ENCODE measurements around the gene MPP7.
"Not testable (repeated sequence)": the region's sequence is repeated elsewhere in the genome, so short reads cannot be mapped to it uniquely, and the experiment has no call there.

MPP7 gene

GRCh38 chr10:28302638-28303488 is at the start of gene MPP7:
MPP7 (minus strand) TSS chr10:28303064; CDS start chr10:28238604, 64,460 bp downstream.
- DNase-seq (ENCODE audit: low read depth in 2 of 3, low spot score in 1 of 3), result peak; percentile 93 to 94 (median 93)

GRCh38 chr10:28349892-28350291 is 47.0 kb upstream of the MPP7 start:
- DNase-seq (ENCODE audit: low read depth in 2 of 3, low spot score in 1 of 3), result no peak

GRCh38 chr10:28343987-28344895 is 41.4 kb upstream of the MPP7 start:
- no peak for DNase-seq (ENCODE audit: low read depth in 2 of 3, low spot score in 1 of 3)

- DNase-seq (ENCODE audit: low read depth in 2 of 3, low spot score in 1 of 3), result no peak
These were observed 40.4 kb upstream of the MPP7 start for GRCh38 chr10:28343252-28343651.

- not testable (repeated sequence) for DNase-seq (ENCODE audit: low read depth in 2 of 3, low spot score in 1 of 3)
These were observed 38.8 kb upstream of the MPP7 start for GRCh38 chr10:28341679-28342078.

GRCh38 chr10:28332726-28333125 is 29.9 kb upstream of the MPP7 start:
- no peak for DNase-seq (ENCODE audit: low read depth in 2 of 3, low spot score in 1 of 3)

- no peak for DNase-seq (ENCODE audit: low read depth in 2 of 3, low spot score in 1 of 3)
These were observed 29.0 kb upstream of the MPP7 start for GRCh38 chr10:28331841-28332240.

GRCh38 chr10:28331066-28331465 is 28.2 kb upstream of the MPP7 start:
- no peak for DNase-seq (ENCODE audit: low read depth in 2 of 3, low spot score in 1 of 3)

- DNase-seq (ENCODE audit: low read depth in 2 of 3, low spot score in 1 of 3), result no peak
These were observed 25.5 kb upstream of the MPP7 start for GRCh38 chr10:28328346-28328745.

- no peak for DNase-seq (ENCODE audit: low read depth in 2 of 3, low spot score in 1 of 3)
These were observed 24.6 kb upstream of the MPP7 start for GRCh38 chr10:28327491-28327880.

- no peak for DNase-seq (ENCODE audit: low read depth in 2 of 3, low spot score in 1 of 3)
These were observed 23.9 kb upstream of the MPP7 start for GRCh38 chr10:28326516-28327490.

GRCh38 chr10:28320799-28321198 is 17.9 kb upstream of the MPP7 start:
- no peak for DNase-seq (ENCODE audit: low read depth in 2 of 3, low spot score in 1 of 3)

GRCh38 chr10:28320090-28320489 is 17.2 kb upstream of the MPP7 start:
- no peak for DNase-seq (ENCODE audit: low read depth in 2 of 3, low spot score in 1 of 3)

GRCh38 chr10:28319061-28319460 is 16.2 kb upstream of the MPP7 start:
- DNase-seq (ENCODE audit: low read depth in 2 of 3, low spot score in 1 of 3), result not testable (repeated sequence)

GRCh38 chr10:28318626-28319025 is 15.8 kb upstream of the MPP7 start:
- no peak for DNase-seq (ENCODE audit: low read depth in 2 of 3, low spot score in 1 of 3)

GRCh38 chr10:28317760-28318159 is 14.9 kb upstream of the MPP7 start:
- no peak for DNase-seq (ENCODE audit: low read depth in 2 of 3, low spot score in 1 of 3)

- no peak for DNase-seq (ENCODE audit: low read depth in 2 of 3, low spot score in 1 of 3)
These were observed 13.8 kb upstream of the MPP7 start for GRCh38 chr10:28316696-28317095.

GRCh38 chr10:28315140-28315539 is 12.3 kb upstream of the MPP7 start:
- DNase-seq (ENCODE audit: low read depth in 2 of 3, low spot score in 1 of 3), result no peak

- no peak for DNase-seq (ENCODE audit: low read depth in 2 of 3, low spot score in 1 of 3)
These were observed 11.3 kb upstream of the MPP7 start for GRCh38 chr10:28314211-28314610.

GRCh38 chr10:28312572-28312971 is 9.7 kb upstream of the MPP7 start:
- DNase-seq (ENCODE audit: low read depth in 2 of 3, low spot score in 1 of 3), result no peak

GRCh38 chr10:28311104-28311503 is 8.2 kb upstream of the MPP7 start:
- DNase-seq (ENCODE audit: low read depth in 2 of 3, low spot score in 1 of 3), result no peak
